Measurements from ENCODE around the gene DNAAF8. TPM values are rescaled to one million over a fixed set of nuclear protein-coding genes. Genes with fewer than 3 reads are reported as not detected.

Gene DNAAF8
- total RNA-seq, 2 donors from 2014 or later: not detected

- H3K9me3 ChIP-seq: no peaks in the 10 kb centered on the region
- TF ChIP-seq, protein P1, sequence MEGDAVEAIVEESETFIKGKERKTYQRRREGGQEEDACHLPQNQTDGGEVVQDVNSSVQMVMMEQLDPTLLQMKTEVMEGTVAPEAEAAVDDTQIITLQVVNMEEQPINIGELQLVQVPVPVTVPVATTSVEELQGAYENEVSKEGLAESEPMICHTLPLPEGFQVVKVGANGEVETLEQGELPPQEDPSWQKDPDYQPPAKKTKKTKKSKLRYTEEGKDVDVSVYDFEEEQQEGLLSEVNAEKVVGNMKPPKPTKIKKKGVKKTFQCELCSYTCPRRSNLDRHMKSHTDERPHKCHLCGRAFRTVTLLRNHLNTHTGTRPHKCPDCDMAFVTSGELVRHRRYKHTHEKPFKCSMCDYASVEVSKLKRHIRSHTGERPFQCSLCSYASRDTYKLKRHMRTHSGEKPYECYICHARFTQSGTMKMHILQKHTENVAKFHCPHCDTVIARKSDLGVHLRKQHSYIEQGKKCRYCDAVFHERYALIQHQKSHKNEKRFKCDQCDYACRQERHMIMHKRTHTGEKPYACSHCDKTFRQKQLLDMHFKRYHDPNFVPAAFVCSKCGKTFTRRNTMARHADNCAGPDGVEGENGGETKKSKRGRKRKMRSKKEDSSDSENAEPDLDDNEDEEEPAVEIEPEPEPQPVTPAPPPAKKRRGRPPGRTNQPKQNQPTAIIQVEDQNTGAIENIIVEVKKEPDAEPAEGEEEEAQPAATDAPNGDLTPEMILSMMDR (IDR thresholded peaks at IDR 0.05): no peak
- H3K4me3 ChIP-seq: no peak overlapping the region
- H3K27me3 ChIP-seq (replicated peaks; ENCODE audit: insufficient read depth): no peaks in the 10 kb centered on the region
- H3K4me1 ChIP-seq (ENCODE audit: control insufficient read depth in 1 of 2, low read depth in 2 of 2): peaks cover 0 to 27% of the 10 kb centered on the region in 2 donors
- no peak for DNase-seq (ENCODE audit: low spot score)
- ATAC-seq (ENCODE audit: insufficient number of reproducible peaks, low FRiP score, low read depth): no peak
- no peak overlapping the region for H3K27ac ChIP-seq
- H3K36me3 ChIP-seq: peaks cover 8% of the 10 kb centered on the region
Measured at GRCh38 chr16:4690946-4691665, 43.2 kb upstream of the DNAAF8 start.

DNA sequence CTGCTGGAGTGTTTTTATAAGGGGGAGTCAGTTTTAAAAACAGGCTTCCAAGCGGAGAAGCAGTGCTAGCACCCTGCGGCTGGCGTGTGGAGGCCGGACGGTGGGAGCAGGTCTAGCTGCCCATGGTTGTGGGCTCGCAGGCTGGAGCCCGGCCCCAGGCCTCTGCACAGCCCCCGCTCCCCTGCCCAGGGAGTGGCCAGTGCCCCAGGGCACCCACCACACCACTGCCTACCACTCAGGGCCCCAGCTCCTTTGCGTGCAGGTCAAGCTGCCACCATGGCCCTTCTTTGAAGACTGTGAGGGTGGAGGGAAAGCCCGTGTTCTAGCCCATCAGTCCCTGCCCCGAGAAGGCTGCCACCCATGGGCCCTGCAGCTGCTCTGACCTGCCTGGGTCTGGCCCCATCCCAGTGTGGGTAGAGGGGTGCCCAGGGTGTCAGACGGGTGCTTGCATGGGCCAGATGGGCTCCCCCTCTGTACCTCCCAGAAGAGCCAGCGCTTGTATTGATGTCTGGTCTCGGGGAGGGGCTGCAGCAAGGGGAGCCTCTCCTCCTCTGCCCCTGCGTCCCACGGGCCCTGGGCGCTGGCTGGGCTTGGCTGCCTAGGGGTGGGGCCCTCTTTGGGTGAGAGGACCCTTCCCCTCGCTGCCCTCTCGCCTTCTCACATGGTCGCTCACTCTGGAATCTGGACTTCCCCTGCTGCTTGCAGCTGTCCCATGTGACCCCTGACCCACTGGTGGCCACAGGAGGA lies 42.5 kb upstream of the DNAAF8 start:
- Histone ChIP-seq H3K27ac (no peak overlapping the region), H3K9me3 (no peaks in the 10 kb centered on the region), H3K4me3 (no peak overlapping the region), H3K36me3 (peaks cover 3% of the 10 kb centered on the region), H3K27me3 (replicated peaks; ENCODE audit: insufficient read depth) (no peaks in the 10 kb centered on the region), H3K4me1 (ENCODE audit: control insufficient read depth in 1 of 2, low read depth in 2 of 2) (peaks cover 0 to 34% of the 10 kb centered on the region in 2 donors)
- no peak for ATAC-seq (ENCODE audit: insufficient number of reproducible peaks, low FRiP score, low read depth)
- TF ChIP-seq, protein P1 (IDR thresholded peaks at IDR 0.05): no peak
- no peak for DNase-seq (ENCODE audit: low spot score)

DNA sequence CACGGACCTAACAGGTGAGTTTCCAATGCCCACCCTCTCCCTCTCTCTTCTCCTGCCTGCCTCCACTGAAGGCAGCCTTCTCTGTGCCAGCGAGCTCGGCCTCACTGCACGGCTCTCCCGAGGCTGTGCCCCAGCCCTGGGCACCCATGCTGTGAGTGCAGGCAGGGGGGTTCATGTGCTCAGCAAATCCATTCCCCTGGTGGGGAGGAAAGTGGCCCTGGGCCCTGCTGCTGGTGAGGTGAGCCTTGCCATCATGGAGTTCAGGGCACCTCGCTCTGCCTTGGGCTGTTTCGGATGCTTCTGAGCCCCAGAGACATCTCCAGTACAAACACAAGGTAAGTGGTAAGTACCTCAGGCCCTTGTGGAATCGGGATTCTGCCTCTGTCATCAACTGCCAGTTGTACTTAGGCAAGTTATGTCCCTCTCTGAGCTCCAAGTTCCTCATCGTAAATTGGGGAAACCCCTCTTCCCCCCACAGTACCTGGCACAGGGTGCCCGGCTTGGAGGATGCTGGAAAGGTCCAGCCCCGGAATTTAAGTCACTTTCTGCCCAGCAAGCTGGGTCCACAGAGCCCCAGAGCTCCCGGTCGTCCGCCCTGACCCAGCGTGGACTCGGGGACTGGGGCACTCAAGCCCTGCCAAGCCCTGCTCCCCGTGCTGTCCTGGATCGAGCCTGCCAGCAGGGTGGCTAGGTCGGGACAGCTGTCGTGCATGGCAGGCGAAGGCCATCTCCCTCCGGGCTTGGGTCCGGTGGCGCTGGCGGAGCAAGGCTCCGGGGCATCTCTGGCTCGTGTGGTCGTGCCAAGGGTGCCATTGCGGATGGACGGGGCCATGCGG lies 41.7 kb upstream of the DNAAF8 start:
- peak overlapping the region; percentile 69 to 90 for H3K27ac ChIP-seq
- H3K9me3 ChIP-seq: no peaks in the 10 kb centered on the region
- H3K36me3 ChIP-seq: peaks cover 5% of the 10 kb centered on the region
- TF ChIP-seq, protein P1 (IDR thresholded peaks at IDR 0.05): no peak
- H3K4me1 ChIP-seq (ENCODE audit: control insufficient read depth in 1 of 2, low read depth in 2 of 2): peaks cover 0 to 34% of the 10 kb centered on the region in 2 donors
- H3K4me3 ChIP-seq: peak overlapping the region; percentile 98
- ATAC-seq (ENCODE audit: insufficient number of reproducible peaks, low FRiP score, low read depth): no peak
- no peaks in the 10 kb centered on the region for H3K27me3 ChIP-seq (replicated peaks; ENCODE audit: insufficient read depth)
- DNase-seq (ENCODE audit: low spot score): no peak

DNA sequence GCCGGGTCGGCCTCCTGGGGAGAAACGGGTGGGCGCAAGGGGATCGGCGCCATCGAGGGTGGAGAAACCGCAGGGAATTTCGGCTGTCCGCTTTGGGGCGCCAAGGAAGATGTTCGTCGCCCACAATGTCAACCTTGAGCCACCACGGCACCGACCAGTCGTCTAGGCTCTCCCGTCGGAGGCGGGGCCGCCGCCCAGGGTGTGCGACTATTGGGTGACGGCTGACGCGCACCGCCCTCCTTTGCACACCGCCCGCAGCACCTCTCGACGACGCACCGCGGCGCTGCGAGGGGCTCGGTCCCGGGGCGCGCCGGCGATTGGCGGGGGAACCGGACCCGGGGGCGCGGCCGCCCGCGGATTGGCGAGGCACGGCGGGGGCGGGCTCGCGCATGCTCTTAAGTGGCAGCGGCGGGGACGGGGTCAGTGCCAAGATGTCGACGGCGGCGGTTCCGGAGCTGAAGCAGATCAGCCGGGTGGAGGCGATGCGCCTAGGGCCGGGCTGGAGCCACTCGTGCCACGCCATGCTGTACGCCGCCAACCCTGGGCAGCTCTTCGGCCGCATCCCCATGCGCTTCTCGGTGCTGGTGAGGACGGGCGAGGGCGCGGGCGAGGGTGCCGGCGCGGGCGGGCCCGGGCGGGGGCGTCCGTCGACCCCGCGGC lies 40.9 kb upstream of the DNAAF8 start, which contains the start of gene NUDT16L1:
Gene NUDT16L1 (plus strand): TSS at position 267 of the 660 bp plus-strand sequence. CDS start 165 bp downstream, at position 432.
- Histone ChIP-seq H3K27ac (peak within 1 kb of the TSS; percentile 82 to 90), H3K4me3 (peak within 1 kb of the TSS; percentile 98), H3K27me3 (replicated peaks; ENCODE audit: insufficient read depth) (no peaks in the 10 kb centered on the region), H3K9me3 (no peaks in the 10 kb centered on the region), H3K36me3 (peaks cover 12% of the 10 kb centered on the region), H3K4me1 (ENCODE audit: control insufficient read depth in 1 of 2, low read depth in 2 of 2) (peaks cover 0 to 34% of the 10 kb centered on the region in 2 donors)
- DNase-seq (ENCODE audit: low spot score): peak; percentile 77
- peak; percentile 92 for ATAC-seq (ENCODE audit: insufficient number of reproducible peaks, low FRiP score, low read depth)
- TF ChIP-seq, protein P1 (IDR thresholded peaks at IDR 0.05): peak; percentile 24
